Keratinocyte (primary cell): ENCODE data around the gene GCSAML. TPM values are rescaled to one million over a fixed set of nuclear protein-coding genes. Genes with fewer than 3 reads are reported as not detected.

Source experiments
- DNase-seq: peaks from one replicate; pipeline ENCODE4 v3.0.0-alpha.2; 2011; ENCODE audit warnings: low read depth, missing footprints, low spot score
- FAIRE-seq: peaks from 2 replicates; lab custom pipeline; 2011; peaks lifted over from hg19 to GRCh38; lab: Jason Lieb, UNC
- H2AFZ ChIP-seq: 2 replicates; pipeline ENCODE4 v1.6.0; 2012; ENCODE audit warnings: low read length, control low read depth, inconsistent platforms; ENCODE audit not compliant: control insufficient read depth
- H3K27ac ChIP-seq: 2 replicates; pipeline ENCODE4 v1.5.1; 2011; ENCODE audit warnings: low read length; ENCODE audit not compliant: control insufficient read depth, insufficient read depth
- H3K27me3 ChIP-seq: 3 replicates; pipeline ENCODE4 v1.6.0; 2011; ENCODE audit warnings: low read length; ENCODE audit not compliant: control insufficient read depth, insufficient read depth; ENCODE audit errors: extremely low read depth
- H3K36me3 ChIP-seq, 2 experiments: 2 replicates in 1 of 2; 3 replicates in 1 of 2; pipeline ENCODE4 v1.5.1; 2011; ENCODE audit warnings: low read length in 2 of 2, mild to moderate bottlenecking in 1 of 2; ENCODE audit not compliant: control insufficient read depth in 2 of 2, insufficient read depth in 2 of 2; ENCODE audit errors: extremely low read depth in 1 of 2
- H3K4me1 ChIP-seq: 3 replicates; pipeline ENCODE4 v1.5.1; 2011; ENCODE audit warnings: low read length; ENCODE audit not compliant: control insufficient read depth, insufficient read depth; ENCODE audit errors: extremely low read depth
- H3K4me2 ChIP-seq: 3 replicates; pipeline ENCODE4 v1.6.0; 2011; ENCODE audit warnings: low read depth, low read length; ENCODE audit not compliant: control insufficient read depth, insufficient read depth; ENCODE audit errors: extremely low read depth
- H3K4me3 ChIP-seq, 3 experiments: fragments of 200-600 bp in 1 of 3; sonication (generic) in 1 of 3; 2 replicates in 2 of 3; 3 replicates in 1 of 3; pipeline ENCODE4 v1.5.1; 2011 to 2016; ENCODE audit warnings: low read length in 3 of 3, mild to moderate bottlenecking in 3 of 3, control low read depth in 2 of 3, inconsistent platforms in 1 of 3, low read depth in 1 of 3, mixed read lengths in 1 of 3, mixed run types in 1 of 3, moderate library complexity in 1 of 3; ENCODE audit not compliant: control insufficient read depth in 2 of 3, insufficient read depth in 2 of 3; ENCODE audit errors: extremely low read depth in 1 of 3
- H3K79me2 ChIP-seq: 2 replicates; pipeline ENCODE4 v1.6.0; 2012; ENCODE audit warnings: low read length; ENCODE audit not compliant: control insufficient read depth, insufficient read depth
- H3K9ac ChIP-seq: 3 replicates; pipeline ENCODE4 v1.6.0; 2011; ENCODE audit warnings: low read length; ENCODE audit not compliant: control insufficient read depth, insufficient read depth; ENCODE audit errors: extremely low read depth
- H3K9me1 ChIP-seq: 3 replicates; pipeline ENCODE4 v1.6.0; 2011; ENCODE audit warnings: low read length; ENCODE audit not compliant: control insufficient read depth, insufficient read depth; ENCODE audit errors: extremely low read depth
- H3K9me3 ChIP-seq: 2 replicates; pipeline ENCODE4 v1.5.1; 2012; ENCODE audit warnings: low read depth, low read length; ENCODE audit not compliant: control insufficient read depth
- H4K20me1 ChIP-seq: 3 replicates; pipeline ENCODE4 v1.6.0; 2011; ENCODE audit warnings: low read length; ENCODE audit not compliant: control insufficient read depth, insufficient read depth; ENCODE audit errors: extremely low read depth
- EZH2 ChIP-seq: IDR thresholded peaks from one replicate; pipeline ENCODE4 v1.6.1; 2012; ENCODE audit warnings: inconsistent platforms, mild to moderate bottlenecking, low read length, moderate library complexity
- dilution Hi-C: fragments of 300-500 bp; cut with MboI; formaldehyde crosslinking; loops from one replicate; pipeline ENCODE4 v1.7.0; 2020; ENCODE audit warnings: low sequenced_read_pairs; ENCODE audit not compliant: extremely low pct_ligation_motif_present
- polyA plus RNA-seq, 5 experiments: library from polyadenylated mRNA; depleted of rRNA in 3 of 5; stranded (reverse) in 3 of 5; stranded (forward) in 1 of 5; unstranded in 1 of 5; fragments of >200 nt; gene quantifications; 1 replicate in 1 of 5; 2 replicates in 3 of 5; 3 replicates in 1 of 5; pipeline versions ENCODE4 v1.2.1 to v1.2.3, GENCODE V29; 2011 to 2012; ENCODE audit warnings: missing spikeins in 2 of 5, low read depth in 1 of 5, low replicate concordance in 1 of 5
- TF ChIP-seq, protein P1 (sequence below), 3 experiments: IDR thresholded peaks in 1 of 3; conservative IDR thresholded peaks in 1 of 3; optimal IDR thresholded peaks in 1 of 3; 2 replicates in 2 of 3; 3 replicates in 1 of 3; pipeline versions ENCODE3 to v1.5.1; 2011; ENCODE audit warnings: low read length in 3 of 3, mild to moderate bottlenecking in 3 of 3, moderate library complexity in 2 of 3, control low read depth in 1 of 3, inconsistent platforms in 1 of 3; ENCODE audit not compliant: insufficient read depth in 2 of 3; ENCODE audit errors: extremely low read depth in 1 of 3

GCSAML gene
- polyA plus RNA-seq, 1 donor (not counting 4 experiments of a cell fraction or from before 2014, with no cell fraction given): not detected

DNA sequence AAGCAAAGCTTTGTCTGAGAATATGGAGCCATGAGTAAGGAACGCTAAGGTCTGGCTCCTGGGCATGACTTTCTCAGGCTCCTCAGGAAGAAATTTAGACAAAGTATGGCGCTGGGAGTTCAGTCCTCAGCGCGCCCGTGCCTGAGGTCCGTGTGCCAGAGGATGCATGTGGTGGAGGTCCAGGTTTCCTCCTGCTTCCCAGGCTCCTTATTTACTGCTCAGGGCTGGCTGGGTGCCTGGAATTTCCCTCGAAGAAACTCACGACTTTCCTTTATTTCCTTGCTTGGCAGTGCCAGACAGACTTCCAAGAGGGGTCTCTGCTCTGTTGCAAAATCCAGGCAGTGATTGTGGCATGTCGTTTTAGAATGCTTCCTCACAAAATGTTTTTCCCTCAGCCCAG lies 13.3 kb downstream of the GCSAML start:
- Histone ChIP-seq H3K79me2 (no peaks in the 10 kb centered on the region), H3K27ac (no peak overlapping the region), H3K9me1 (no peaks in the 10 kb centered on the region), H2AFZ (no peak overlapping the region), H3K36me3 (no peaks in the 10 kb centered on the region), H3K4me2 (no peak overlapping the region), H3K4me3 (no peak overlapping the region), H3K27me3 (no peaks in the 10 kb centered on the region), H4K20me1 (no peaks in the 10 kb centered on the region), H3K9ac (no peak overlapping the region), H3K4me1 (no peaks in the 10 kb centered on the region), H3K9me3 (no peaks in the 10 kb centered on the region)
- dilution Hi-C loops: no loop called here
- FAIRE-seq (no peak), DNase-seq (no peak)
- TF ChIP-seq EZH2: no peak
- TF ChIP-seq, protein P1, sequence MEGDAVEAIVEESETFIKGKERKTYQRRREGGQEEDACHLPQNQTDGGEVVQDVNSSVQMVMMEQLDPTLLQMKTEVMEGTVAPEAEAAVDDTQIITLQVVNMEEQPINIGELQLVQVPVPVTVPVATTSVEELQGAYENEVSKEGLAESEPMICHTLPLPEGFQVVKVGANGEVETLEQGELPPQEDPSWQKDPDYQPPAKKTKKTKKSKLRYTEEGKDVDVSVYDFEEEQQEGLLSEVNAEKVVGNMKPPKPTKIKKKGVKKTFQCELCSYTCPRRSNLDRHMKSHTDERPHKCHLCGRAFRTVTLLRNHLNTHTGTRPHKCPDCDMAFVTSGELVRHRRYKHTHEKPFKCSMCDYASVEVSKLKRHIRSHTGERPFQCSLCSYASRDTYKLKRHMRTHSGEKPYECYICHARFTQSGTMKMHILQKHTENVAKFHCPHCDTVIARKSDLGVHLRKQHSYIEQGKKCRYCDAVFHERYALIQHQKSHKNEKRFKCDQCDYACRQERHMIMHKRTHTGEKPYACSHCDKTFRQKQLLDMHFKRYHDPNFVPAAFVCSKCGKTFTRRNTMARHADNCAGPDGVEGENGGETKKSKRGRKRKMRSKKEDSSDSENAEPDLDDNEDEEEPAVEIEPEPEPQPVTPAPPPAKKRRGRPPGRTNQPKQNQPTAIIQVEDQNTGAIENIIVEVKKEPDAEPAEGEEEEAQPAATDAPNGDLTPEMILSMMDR (optimal IDR thresholded peaks at IDR 0.05 in 1 of 3, IDR thresholded peaks at IDR 0.05 in 1 of 3, conservative IDR thresholded peaks at IDR 0.05 in 1 of 3; ENCODE audit: extremely low read depth in 1 of 3, insufficient read depth in 2 of 3, low read length in 3 of 3): no peak

DNA sequence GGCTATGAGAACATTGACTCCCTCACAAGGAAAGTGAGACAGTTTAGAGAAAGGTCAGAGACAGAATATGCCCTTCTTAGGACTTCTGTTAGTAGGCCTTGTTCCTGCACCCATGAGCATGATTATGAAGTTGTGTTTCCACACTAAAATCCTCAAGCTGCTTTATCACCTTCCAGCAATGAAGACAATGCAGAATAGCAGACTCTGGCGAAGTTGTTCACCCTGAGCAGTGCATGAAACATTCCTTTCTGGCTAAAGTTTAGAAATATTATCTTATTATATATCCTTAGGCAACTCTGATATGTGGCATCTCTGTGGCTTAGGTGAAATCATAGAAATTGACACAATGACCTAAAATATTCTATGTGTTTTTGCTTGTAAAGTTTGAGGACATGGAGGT lies 25.3 kb downstream of the GCSAML start:
- Histone ChIP-seq H3K4me1 (no peaks in the 10 kb centered on the region), H3K9ac (no peak overlapping the region), H4K20me1 (no peaks in the 10 kb centered on the region), H3K9me3 (no peaks in the 10 kb centered on the region), H3K4me2 (no peak overlapping the region), H3K9me1 (no peaks in the 10 kb centered on the region), H2AFZ (no peak overlapping the region), H3K36me3 (no peaks in the 10 kb centered on the region), H3K4me3 (no peak overlapping the region), H3K79me2 (no peaks in the 10 kb centered on the region), H3K27ac (no peak overlapping the region), H3K27me3 (no peaks in the 10 kb centered on the region)
- dilution Hi-C loops: no loop called here
- no peak for DNase-seq
- no peak for FAIRE-seq
- no peak for TF ChIP-seq EZH2
- TF ChIP-seq, protein P1 (optimal IDR thresholded peaks at IDR 0.05 in 1 of 3, IDR thresholded peaks at IDR 0.05 in 1 of 3, conservative IDR thresholded peaks at IDR 0.05 in 1 of 3; ENCODE audit: extremely low read depth in 1 of 3, insufficient read depth in 2 of 3, low read length in 3 of 3): no peak
